ENCODE data around the gene THADA.
"Not testable (repeated sequence)": the region's sequence is repeated elsewhere in the genome, so short reads cannot be mapped to it uniquely, and the experiment has no call there.

The THADA gene

GRCh38 chr2:43414586-43415135 lies 181.2 kb downstream of the THADA start:
- no peak for DNase-seq (ENCODE audit: low spot score)

- DNase-seq (ENCODE audit: low spot score): no peak
Observed at GRCh38 chr2:43414033-43414432, 181.8 kb downstream of the THADA start.

- peak; percentile 20 for DNase-seq (ENCODE audit: low spot score)
Observed at GRCh38 chr2:43412114-43412753, 183.6 kb downstream of the THADA start.

GRCh38 chr2:43410055-43410604 lies 185.7 kb downstream of the THADA start:
- no peak for DNase-seq (ENCODE audit: low spot score)

- DNase-seq (ENCODE audit: low spot score): no peak
Observed at GRCh38 chr2:43408407-43409160, 187.3 kb downstream of the THADA start.

- DNase-seq (ENCODE audit: low spot score): no peak
Observed at GRCh38 chr2:43407935-43408334, 187.9 kb downstream of the THADA start.

GRCh38 chr2:43406651-43407279 lies 189.1 kb downstream of the THADA start:
- no peak for DNase-seq (ENCODE audit: low spot score)

- peak; percentile 24 for DNase-seq (ENCODE audit: low spot score)
Observed at GRCh38 chr2:43405829-43406228, 190.0 kb downstream of the THADA start.

- DNase-seq (ENCODE audit: low spot score): no peak
Observed at GRCh38 chr2:43402452-43402937, 193.3 kb downstream of the THADA start.

- DNase-seq (ENCODE audit: low spot score): no peak
Observed at GRCh38 chr2:43402002-43402401, 193.8 kb downstream of the THADA start.

GRCh38 chr2:43400508-43400907 lies 195.3 kb downstream of the THADA start:
- DNase-seq (ENCODE audit: low spot score): peak; percentile 10

- peak; percentile 47 for DNase-seq (ENCODE audit: low spot score)
Observed at GRCh38 chr2:43399515-43400264, 196.1 kb downstream of the THADA start.

GRCh38 chr2:43399098-43399497 lies 196.7 kb downstream of the THADA start:
- DNase-seq (ENCODE audit: low spot score): no peak

GRCh38 chr2:43397821-43398220 lies 198.0 kb downstream of the THADA start:
- no peak for DNase-seq (ENCODE audit: low spot score)

GRCh38 chr2:43397411-43397810 lies 198.4 kb downstream of the THADA start:
- no peak for DNase-seq (ENCODE audit: low spot score)

- DNase-seq (ENCODE audit: low spot score): not testable (repeated sequence)
Observed at GRCh38 chr2:43396344-43396743, 199.5 kb downstream of the THADA start.

- DNase-seq (ENCODE audit: low spot score): no peak
Observed at GRCh38 chr2:43393918-43394317, 201.9 kb downstream of the THADA start.

GRCh38 chr2:43391878-43392215 lies 204.0 kb downstream of the THADA start:
- no peak for DNase-seq (ENCODE audit: low spot score)

GRCh38 chr2:43391201-43391877 lies 204.5 kb downstream of the THADA start:
- peak; percentile 16 for DNase-seq (ENCODE audit: low spot score)

- DNase-seq (ENCODE audit: low spot score): no peak
Observed at GRCh38 chr2:43389581-43390466, 206.0 kb downstream of the THADA start.
